Activated CD8-positive, alpha-beta T cell treated with anti-CD3 and anti-CD28 coated beads for 36 hours (primary cell): Measurements from ENCODE around the gene MEPCE. TPM values are rescaled to one million over a fixed set of nuclear protein-coding genes. Genes with fewer than 3 reads are reported as not detected.
"Not testable (repeated sequence)": the region's sequence is repeated elsewhere in the genome, so short reads cannot be mapped to it uniquely, and the experiment has no call there.

Experiments
- ATAC-seq: fragments of 200-7000 bp; cut with Tn5 transposase; one replicate; pipeline ENCODE4 v1.10.0; 2021; ENCODE audit warnings: mild to moderate bottlenecking, moderate library complexity
- CTCF ChIA-PET: fragments of 350-600 bp; sonication (Branson Sonifier 250); formaldehyde crosslinking; loops from one replicate; lab custom pipeline; 2021; ENCODE audit warnings: antibody characterized with exemption; lab: Charles Lee
- POLR2A ChIA-PET: fragments of 350-600 bp; sonication (Branson Sonifier 250); formaldehyde crosslinking; loops from one replicate; lab custom pipeline; 2021; ENCODE audit warnings: antibody characterized with exemption; lab: Charles Lee
- DNase-seq: peaks from one replicate; pipeline ENCODE4 v3.0.0-alpha.2; 2020
- H3K27ac Mint-ChIP-seq: one replicate; pipeline ENCODE4 v1.8.0; 2021; ENCODE audit warnings: mild to moderate bottlenecking, mixed read lengths
- H3K27me3 Mint-ChIP-seq: one replicate; pipeline ENCODE4 v1.8.0; 2021; ENCODE audit warnings: mixed read lengths
- H3K36me3 Mint-ChIP-seq: one replicate; pipeline ENCODE4 v1.8.0; 2021; ENCODE audit warnings: low read depth, mixed read lengths
- H3K4me1 Mint-ChIP-seq: one replicate; pipeline ENCODE4 v1.8.0; 2021; ENCODE audit warnings: low read depth, mixed read lengths
- H3K4me3 Mint-ChIP-seq: one replicate; pipeline ENCODE4 v1.8.0; 2021; ENCODE audit warnings: mild to moderate bottlenecking, moderate library complexity, mixed read lengths
- H3K9me3 Mint-ChIP-seq: one replicate; pipeline ENCODE4 v1.8.0; 2021; ENCODE audit warnings: mixed read lengths
- CTCF ChIP-seq: fragments of 200-600 bp; IDR thresholded peaks from one replicate; pipeline ENCODE4 v1.8.0; 2022; ENCODE audit warnings: antibody characterized with exemption, mild to moderate bottlenecking
- intact Hi-C: fragments of 100-400 bp; cut with micrococcal nuclease; formaldehyde crosslinking; loops from one replicate; pipeline ENCODE4 v1.10.0; 2022
- total RNA-seq, 2 experiments: library from RNA; stranded (reverse); gene quantifications; one replicate each; pipeline ENCODE4 v1.2.3, GENCODE V29; 2021

Gene MEPCE
- total RNA-seq, 2 experiments from 2014 or later: 38.3 to 38.8 TPM

DNA sequence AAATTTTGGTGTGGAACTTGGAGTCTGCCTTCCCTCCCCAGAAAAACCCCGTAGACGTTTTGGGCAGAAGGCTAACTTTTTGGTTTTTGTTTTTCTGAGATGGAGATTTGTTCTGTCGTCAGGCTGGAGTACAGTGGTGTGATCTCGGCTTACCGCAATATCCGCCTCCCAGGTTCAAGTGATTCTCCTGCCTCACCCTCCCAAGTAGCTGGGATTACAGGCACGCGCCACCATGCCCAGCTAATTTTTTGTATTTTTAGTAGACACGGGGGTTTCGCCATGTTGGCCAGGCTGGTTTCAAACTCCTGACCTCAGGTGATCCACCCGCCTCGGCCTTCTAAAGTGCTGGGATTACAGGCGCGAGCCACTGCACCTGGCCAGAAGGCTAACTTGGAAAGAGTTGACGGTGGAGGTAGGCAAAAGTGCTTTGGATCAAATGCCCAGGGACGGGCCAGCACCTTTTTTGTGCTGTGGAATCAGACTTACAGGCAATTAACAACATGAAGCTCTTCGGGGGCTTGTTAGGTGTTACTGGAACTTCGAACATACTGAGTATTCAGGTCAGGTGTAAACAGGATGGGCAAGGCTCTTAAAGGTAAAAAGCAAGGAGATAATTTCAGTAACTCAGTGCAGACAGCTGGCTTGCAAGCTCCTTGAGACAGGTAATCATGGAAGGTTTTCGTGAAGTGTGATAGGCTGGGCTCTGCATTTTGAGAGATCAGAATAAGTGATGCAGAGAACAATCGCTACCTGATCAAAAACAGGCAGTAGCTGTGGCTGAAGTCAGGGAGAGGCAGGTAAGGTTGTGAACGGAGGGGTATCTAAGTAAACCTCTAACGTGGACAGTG, 4.9 kb downstream of the MEPCE start:
- peaks cover 52% of the 10 kb centered on the region for H3K36me3 Mint-ChIP-seq
- no peaks in the 10 kb centered on the region for H3K9me3 Mint-ChIP-seq
- DNase-seq (no peak), ATAC-seq (no peak)
- peak overlapping the region; percentile 92 for H3K4me3 Mint-ChIP-seq
- no peaks in the 10 kb centered on the region for H3K27me3 Mint-ChIP-seq
- POLR2A ChIA-PET: interaction anchor here (0.7 to 3.1 kb wide), 6 partner anchors 10 to 339 kb away, joined by 3 to 11 read pairs (median 4); partner anchors contain the start of gene TSC22D4
- TF ChIP-seq CTCF: no peak
- H3K4me1 Mint-ChIP-seq: peaks cover 37% of the 10 kb centered on the region
- intact Hi-C loops: no loop called here
- H3K27ac Mint-ChIP-seq: peak overlapping the region; percentile 97
- CTCF ChIA-PET: interaction anchor here (0.7 to 1.4 kb wide), 3 partner anchors 10 to 48 kb away, joined by 3 to 5 read pairs (median 4); no protein-coding TSS in a partner anchor

DNA sequence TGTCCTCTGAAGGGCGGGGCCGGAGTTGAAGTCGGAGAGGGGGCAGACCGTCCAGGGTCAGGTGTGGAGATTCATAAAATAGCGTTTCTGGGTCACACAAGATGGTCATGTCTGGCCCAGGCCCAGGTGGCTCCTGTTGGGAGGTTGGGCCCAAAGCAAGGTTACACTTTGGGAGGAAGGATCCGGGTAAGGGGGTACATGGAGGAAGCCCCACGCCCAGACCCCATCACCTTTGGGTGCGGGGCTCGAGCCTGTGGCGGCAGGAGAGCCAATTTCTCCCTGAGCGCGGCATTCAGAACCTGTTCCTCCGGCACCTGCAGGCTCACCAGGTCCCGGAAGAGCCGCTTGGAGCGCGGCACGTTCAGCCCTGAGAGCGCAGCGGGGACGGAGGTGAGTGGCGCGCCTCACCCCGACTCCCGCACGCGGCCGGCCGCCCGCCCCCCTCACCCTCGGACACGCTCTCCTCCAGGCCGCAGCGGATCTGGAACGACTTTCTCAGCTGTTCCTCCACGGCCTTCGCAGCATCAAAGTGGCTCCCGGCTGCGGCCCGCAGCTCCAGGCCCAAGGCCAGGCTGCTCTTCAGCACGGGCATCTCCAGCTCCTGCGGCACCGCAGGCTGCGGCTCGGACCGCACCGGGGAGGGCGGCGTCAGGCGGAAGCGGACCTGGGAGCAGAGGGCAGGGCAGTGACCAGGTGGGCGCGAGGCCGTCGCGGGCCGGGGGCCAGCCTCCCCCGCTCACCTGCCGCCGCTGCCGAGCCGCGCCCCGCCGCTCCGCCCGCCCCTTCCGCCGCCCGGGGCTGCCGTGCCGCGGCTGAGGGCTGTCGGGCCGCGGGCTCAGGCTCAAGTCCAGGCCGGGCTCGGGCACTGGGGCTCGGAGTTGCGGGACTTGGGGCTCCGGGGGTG, 6.0 kb downstream of the MEPCE start:
- Mint-ChIP-seq H3K36me3 (peaks cover 45% of the 10 kb centered on the region), H3K4me3 (peak overlapping the region; percentile 92), H3K27me3 (no peaks in the 10 kb centered on the region), H3K4me1 (peaks cover 37% of the 10 kb centered on the region), H3K27ac (peak overlapping the region; percentile 97), H3K9me3 (no peaks in the 10 kb centered on the region)
- no peak for TF ChIP-seq CTCF
- DNase-seq (peak; percentile 58), ATAC-seq (peak; percentile 15)
- ChIA-PET POLR2A (interaction anchor here (0.9 to 3.1 kb wide), 9 partner anchors 8 to 135 kb away, joined by 3 to 12 read pairs (median 5); partner anchors contain the start of genes TSC22D4 and ZCWPW1), CTCF (interaction anchor here (1.0 to 1.4 kb wide), 4 partner anchors 12 to 47 kb away, joined by 3 to 5 read pairs (median 4); no protein-coding TSS in a partner anchor)
- intact Hi-C loops: no loop called here

DNA sequence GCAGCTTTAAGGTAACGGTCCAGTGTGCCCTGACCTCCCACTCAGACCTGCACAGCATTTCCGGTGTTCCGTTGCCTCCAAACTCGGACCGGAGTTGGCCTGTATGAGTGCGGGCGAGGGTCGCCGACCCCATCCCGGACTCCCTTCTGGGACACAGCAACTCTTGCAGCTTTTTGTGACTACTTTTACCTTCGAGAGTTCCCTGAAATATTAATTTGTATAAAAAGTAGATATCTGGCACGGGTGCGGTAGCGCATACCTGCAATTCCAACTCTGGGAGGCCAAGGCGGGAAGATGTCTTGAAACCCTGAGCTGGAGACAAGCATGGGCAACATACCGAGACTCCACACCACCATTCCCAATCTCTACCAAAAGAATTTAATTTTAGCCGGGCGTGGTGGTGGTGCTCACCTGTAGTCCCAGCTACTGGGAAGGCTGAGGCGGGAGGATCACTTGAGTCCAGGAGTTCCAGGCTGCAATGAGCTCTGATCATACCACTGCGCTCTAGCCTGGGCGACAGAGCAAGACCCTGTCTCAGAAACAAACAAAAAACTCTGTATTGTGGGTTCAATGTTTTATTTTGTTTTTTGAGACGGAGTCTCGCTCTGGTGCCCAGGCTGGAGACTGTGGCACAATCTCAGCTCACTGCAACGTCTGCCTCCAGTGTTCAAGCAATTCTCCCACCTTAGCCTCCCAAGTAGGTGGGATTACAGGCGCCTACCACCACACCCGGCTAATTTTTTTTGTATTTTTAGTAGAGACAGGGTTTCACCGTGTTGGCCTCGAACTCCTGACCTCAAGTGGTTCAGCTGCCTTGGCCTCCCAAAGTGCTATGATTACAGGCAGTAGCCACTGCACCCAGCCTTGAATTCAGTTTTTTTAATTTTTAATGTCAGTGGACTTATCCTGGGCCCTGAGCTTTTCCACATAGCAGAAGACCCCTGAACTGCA, 7.8 kb downstream of the MEPCE start:
- Mint-ChIP-seq H3K4me1 (peaks cover 25% of the 10 kb centered on the region), H3K27me3 (no peaks in the 10 kb centered on the region), H3K27ac (peak overlapping the region; percentile 97), H3K9me3 (no peaks in the 10 kb centered on the region), H3K4me3 (peak overlapping the region; percentile 31), H3K36me3 (peaks cover 31% of the 10 kb centered on the region)
- POLR2A ChIA-PET: interaction anchor here (0.6 to 3.1 kb wide), 8 partner anchors 7 to 112 kb away, joined by 3 to 12 read pairs (median 6); partner anchors contain the start of genes TSC22D4 and ZCWPW1
- no peak for TF ChIP-seq CTCF
- intact Hi-C loops: no loop called here
- DNase-seq (no peak), ATAC-seq (no peak)
- CTCF ChIA-PET: interaction anchor here (0.7 to 1.3 kb wide), 5 partner anchors 13 to 254 kb away, joined by 3 to 6 read pairs (median 3); no protein-coding TSS in a partner anchor

GRCh38 chr7:100438172-100438571, 8.5 kb downstream of the MEPCE start:
- H3K27me3 Mint-ChIP-seq: no peaks in the 10 kb centered on the region
- H3K27ac Mint-ChIP-seq: peak overlapping the region; percentile 27
- DNase-seq (no peak), ATAC-seq (no peak)
- POLR2A ChIA-PET: interaction anchor here (2.6 kb wide), 1 partner anchor 10 kb away, joined by 12 read pairs; the partner anchor contains the start of gene ZCWPW1
- intact Hi-C loops: no loop called here
- H3K9me3 Mint-ChIP-seq: no peaks in the 10 kb centered on the region
- CTCF ChIA-PET: interaction anchor here (0.9 to 1.3 kb wide), 3 partner anchors 12 to 253 kb away, joined by 3 to 6 read pairs (median 3); no protein-coding TSS in a partner anchor
- H3K4me3 Mint-ChIP-seq: peak overlapping the region; percentile 13
- peaks cover 28% of the 10 kb centered on the region for H3K36me3 Mint-ChIP-seq
- peaks cover 18% of the 10 kb centered on the region for H3K4me1 Mint-ChIP-seq
- TF ChIP-seq CTCF: no peak

DNA sequence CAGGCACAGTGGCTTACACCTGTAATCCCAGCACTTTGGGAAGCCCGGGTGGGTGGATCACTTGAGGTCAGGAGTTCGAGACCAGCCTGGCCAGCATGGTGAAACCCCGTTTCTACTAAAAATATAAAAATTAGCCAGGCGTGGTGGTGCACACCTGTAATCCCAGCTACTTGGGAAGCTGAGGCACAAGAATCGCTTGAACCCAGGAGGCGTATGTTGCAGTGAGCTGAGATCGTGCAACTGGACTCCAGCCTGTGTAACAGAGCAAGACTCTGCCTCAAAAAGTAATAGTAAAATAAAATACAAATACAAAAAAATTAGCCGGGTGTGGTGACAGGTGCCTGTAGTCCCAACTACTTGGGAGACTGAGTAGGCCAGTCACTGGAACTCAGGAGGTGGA, 9.1 kb downstream of the MEPCE start:
- Mint-ChIP-seq H3K36me3 (peaks cover 23% of the 10 kb centered on the region), H3K4me1 (peaks cover 12% of the 10 kb centered on the region)
- intact Hi-C loops, H3K4me3 Mint-ChIP-seq, H3K27me3 Mint-ChIP-seq, ATAC-seq, H3K27ac Mint-ChIP-seq, H3K9me3 Mint-ChIP-seq, DNase-seq: not testable (repeated sequence)
- CTCF ChIA-PET: interaction anchor here (2.0 kb wide), 1 partner anchor 11 kb away, joined by 12 read pairs; no protein-coding TSS in a partner anchor
- POLR2A ChIA-PET: interaction anchor here (1.0 kb wide), 1 partner anchor 9 kb away, joined by 4 read pairs; the partner anchor contains the start of gene MEPCE

DNA sequence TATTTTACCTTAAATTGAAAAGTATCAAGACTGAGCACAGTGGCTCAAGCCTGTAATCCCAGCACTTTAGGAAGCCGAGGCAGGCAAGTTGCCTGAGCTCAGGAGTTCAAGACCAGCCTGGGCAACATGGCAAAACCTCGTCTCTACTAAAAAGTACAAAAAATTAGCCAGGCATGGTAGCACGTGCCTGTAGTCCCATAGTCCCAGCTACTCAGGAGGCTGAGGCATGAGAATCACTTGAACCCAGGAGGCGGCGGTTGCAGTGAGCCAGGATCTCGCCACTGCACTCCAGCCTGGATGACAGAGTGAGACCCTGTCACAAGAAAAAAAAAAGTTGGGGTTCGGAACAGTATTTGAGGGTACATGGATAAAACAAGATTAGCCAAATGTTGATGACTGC, 9.6 kb downstream of the MEPCE start:
- H3K27ac Mint-ChIP-seq: not testable (repeated sequence)
- CTCF ChIA-PET: interaction anchor here (2.0 kb wide), 1 partner anchor 11 kb away, joined by 12 read pairs; no protein-coding TSS in a partner anchor

More for the DNA sequence above, 9.6 kb downstream of the MEPCE start:
- H3K9me3 Mint-ChIP-seq, H3K4me1 Mint-ChIP-seq, ATAC-seq, H3K27me3 Mint-ChIP-seq, H3K4me3 Mint-ChIP-seq, intact Hi-C loops, DNase-seq: not testable (repeated sequence)
- H3K36me3 Mint-ChIP-seq: peaks cover 18% of the 10 kb centered on the region
- POLR2A ChIA-PET: interaction anchor here (1.0 kb wide), 1 partner anchor 9 kb away, joined by 4 read pairs; the partner anchor contains the start of gene MEPCE
